OCI-LY3 (cell line): ENCODE data around the gene PPP2R2D.

ENCODE experiments used
- CTCF ChIP-seq: fragments of 200-600, 300-600 bp; sonication (generic); IDR thresholded peaks from 2 replicates; pipeline ENCODE4 v1.5.1; 2014; ENCODE audit warnings: antibody characterized with exemption, low read length, low read depth
- EZH2phosphoT487 ChIP-seq: fragments of 200-600 bp; shearing (Covaris generic); IDR thresholded peaks from 2 replicates; pipeline ENCODE4 v1.6.1; 2018; ENCODE audit warnings: antibody characterized with exemption, mixed run types, low read depth

- TF ChIP-seq CTCF (no peak), EZH2phosphoT487 (no peak)
Measured at GRCh38 chr10:131944976-131945695, 44.3 kb downstream of the PPP2R2D start.
